ENCODE results near the gene EHD3.

Gene EHD3

GRCh38 chr2:31235504-31235902 is 1.6 kb downstream of the EHD3 start:
- in situ Hi-C loops (cut with MboI; ENCODE audit: low sequenced_read_pairs) = no loop called here

DNA sequence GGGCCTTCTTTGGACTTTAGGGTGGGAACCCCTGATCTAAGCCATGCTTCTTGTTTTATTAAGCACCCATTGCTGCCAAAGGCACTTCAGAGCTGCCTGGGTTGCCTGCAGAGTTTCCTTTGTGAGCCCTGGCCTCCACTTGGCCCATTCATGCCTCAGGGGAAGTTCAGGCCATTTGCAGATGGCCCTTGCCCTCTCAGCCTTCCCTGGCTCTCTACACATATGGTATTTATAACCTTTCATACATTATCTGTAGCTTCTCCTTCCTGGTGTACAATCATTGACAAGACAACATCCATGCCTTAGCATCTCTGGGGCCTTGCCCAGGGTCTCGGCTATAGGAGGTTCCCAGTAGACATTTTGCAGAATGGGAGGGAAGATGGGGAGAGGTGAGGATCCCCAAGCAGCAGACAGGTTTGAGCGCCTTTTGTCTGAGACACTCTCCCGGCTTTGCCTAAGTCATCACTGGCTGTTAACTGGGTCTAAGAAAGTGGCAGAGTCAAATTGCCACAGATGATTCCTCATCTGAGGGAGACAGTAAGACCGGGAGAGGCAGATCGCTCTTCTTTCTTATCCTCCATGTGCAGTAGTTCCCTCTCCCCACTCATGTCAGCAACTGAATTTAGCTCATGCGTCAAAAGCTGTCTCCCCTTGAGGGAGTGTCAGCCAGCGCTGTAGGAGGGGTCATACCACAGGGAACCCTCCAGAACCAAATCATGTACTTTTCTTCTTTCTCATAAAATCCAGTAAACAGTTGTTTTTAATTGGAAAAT is 2.7 kb downstream of the EHD3 start:
- in situ Hi-C loops (cut with MboI; ENCODE audit: low sequenced_read_pairs) = no loop called here

DNA sequence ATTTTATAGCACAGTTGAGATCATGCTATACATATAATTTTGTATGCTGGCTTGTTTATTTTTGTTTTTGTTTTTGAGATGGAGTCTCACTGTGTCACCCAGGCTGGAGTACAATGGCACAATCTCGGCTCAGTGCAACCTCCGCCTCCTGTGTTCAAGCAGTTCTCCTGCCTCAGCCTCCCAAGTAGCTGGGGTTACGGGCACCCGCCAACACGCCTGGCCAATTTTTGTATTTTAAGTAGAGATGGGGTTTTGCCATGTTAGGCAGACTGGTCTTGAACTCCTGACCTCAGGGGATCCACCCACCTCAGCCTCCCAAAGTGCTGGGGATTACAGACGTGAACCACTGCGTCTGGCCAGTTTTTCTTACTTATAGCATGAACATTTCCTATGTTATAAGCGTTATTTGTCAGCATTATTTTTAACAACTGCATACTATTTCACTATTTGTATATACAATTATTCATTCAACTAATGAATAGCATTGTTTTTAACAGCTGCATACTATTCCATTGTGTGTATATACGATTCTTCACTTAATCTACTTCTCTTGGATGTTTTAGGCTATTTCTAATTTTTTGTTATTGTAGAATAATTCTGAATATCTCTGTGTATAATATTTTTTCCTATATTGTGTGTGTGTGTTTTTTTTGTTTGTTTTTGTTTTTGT is 3.5 kb downstream of the EHD3 start:
- in situ Hi-C loops (cut with MboI; ENCODE audit: low sequenced_read_pairs) = no loop called here

DNA sequence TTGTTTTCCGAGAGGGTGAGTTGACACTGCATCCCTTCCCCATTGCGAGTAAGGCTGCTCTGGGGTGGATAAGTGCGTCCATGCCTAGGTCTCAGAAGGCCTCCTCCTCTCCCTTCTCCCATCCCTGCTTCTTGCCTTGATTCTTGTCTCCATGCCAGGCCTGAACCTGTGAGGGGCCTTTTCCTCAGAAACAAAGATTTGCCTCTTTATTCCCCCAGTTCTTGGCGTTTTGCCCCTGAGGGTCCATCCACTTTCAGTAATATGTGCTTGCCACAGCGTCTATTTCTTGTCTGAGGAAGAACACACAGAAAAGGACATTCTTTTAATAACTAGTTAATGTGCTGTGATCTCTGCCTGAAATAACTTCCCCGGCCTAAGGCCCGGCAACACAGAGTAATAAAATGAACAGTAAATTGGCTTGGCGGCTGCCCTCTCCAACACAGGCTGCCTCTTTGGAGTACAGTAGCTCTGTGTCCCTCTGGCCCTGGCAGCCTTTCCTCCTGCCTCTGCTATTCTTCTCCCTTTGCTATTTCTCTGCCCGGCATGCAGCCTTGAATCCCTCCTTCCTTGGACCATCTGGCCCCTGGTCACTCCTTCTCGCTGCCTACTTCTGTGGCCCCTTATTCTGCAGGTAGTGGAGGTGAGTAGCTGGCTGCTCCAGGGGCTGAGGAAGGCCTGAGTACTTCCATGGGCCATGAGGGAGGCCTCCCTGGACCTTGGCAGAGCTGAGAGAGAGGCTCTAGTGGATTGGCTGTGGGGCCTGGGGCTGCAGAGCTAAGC is 4.4 kb downstream of the EHD3 start:
- in situ Hi-C loops (cut with MboI; ENCODE audit: low sequenced_read_pairs) = no loop called here

DNA sequence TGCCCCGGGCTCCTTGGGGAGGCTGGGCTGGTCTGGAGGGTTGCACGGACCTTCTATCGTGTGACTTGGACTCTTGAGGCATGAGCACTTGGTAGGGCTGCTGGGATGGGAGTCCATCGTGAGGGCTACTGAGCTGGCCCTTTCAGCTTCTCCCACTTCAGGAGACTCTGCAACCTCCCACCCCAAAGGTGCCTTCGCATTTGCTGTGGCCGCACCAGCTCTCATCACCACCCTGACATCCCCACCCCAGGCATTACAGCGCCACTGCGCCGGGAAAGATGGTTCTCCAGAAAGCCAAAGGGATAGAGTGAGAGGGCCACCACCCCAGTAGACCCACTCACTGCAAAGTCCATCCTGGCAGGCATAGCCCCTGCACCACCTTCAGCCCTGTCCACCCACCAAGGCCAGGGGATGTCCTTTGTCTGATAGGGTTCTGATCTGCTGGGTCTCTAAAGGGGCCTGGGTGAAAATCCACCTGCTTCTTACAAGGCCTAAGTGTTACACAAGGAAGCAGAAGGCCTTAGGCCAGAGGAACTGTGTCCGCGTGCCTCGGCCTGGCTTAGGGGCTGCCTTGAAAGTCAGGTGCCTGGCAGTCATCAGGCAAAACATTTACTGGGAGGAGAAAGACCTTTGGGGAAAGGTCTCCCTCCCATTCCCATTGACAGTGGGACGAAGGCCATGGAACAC is 5.1 kb downstream of the EHD3 start:
- in situ Hi-C loops (cut with MboI; ENCODE audit: low sequenced_read_pairs) = no loop called here

DNA sequence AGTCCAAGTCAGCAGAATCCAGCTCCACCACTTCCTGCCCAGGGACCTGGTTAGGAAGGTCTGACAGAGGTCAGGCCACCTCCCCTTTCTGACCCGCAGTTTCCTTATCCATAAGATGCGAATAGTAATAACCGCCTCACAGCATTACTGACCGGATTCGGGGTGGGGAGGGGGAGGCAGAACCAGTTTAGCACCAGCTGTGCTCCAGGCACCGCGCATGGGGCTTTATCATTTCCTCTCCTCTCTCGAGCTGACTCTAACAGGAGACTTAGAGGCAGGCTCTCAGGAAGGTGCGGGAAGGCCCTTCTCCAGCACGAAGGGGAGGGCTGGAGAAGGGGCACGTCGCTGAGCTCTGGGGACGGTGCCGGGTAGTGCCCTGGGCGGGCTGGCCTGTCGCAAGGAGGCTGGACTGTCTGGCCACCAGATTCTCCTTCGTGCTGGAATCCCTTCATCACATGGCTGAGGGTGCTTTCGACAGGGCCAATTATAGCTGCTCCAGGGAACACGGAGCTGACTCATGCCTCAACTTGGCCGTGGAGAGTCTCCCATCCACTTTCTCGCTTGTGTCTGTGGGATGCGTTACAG is 5.7 kb downstream of the EHD3 start:
- in situ Hi-C loops (cut with MboI; ENCODE audit: low sequenced_read_pairs) = no loop called here

DNA sequence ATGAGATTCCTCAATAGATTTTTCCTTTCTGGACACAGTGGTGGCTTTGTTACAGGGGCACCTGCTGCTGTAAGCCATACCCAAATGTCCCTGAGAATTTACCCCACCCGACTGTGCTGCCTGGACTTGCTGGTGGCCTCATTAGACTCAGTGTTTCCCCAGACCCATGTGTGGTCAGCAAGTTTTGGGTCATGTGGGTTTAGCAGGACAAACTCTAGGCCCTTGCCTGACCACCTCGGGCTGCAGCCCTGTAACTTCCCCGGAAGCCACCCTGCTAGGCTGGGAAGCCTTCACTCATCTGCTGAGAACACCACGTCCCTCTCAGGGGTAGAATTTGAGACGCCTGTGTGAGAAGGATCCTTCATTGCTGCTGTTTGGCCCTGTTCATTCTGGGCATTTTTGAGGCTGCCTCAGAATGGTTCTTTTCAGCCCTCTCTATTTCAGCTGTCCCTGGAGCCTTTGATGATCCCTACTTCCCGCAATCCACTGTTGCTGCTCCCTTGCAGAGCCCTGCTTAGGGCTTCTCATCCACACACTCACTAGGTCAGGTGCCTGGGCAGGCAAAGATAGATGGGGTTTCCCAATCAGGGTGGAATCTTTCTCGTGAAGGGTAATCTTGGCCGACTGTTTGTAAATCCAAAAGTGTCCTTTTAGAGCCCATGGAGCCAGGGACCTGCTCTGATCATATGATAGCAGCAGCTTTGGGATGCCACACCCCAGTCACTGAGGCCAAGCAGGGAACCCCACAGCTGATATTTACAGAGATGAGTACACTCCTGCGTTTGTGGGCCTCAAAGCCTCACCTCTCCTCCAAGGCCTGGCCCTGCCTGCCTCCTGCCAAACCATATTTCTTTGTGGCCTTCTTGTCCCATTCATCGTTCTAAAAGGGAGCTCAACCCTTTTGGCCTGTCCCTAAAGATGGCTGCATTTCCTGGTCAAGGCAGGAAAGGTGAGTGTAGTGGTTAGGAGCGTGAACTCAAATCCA is 6.7 kb downstream of the EHD3 start:
- in situ Hi-C loops (cut with MboI; ENCODE audit: low sequenced_read_pairs) = no loop called here

DNA sequence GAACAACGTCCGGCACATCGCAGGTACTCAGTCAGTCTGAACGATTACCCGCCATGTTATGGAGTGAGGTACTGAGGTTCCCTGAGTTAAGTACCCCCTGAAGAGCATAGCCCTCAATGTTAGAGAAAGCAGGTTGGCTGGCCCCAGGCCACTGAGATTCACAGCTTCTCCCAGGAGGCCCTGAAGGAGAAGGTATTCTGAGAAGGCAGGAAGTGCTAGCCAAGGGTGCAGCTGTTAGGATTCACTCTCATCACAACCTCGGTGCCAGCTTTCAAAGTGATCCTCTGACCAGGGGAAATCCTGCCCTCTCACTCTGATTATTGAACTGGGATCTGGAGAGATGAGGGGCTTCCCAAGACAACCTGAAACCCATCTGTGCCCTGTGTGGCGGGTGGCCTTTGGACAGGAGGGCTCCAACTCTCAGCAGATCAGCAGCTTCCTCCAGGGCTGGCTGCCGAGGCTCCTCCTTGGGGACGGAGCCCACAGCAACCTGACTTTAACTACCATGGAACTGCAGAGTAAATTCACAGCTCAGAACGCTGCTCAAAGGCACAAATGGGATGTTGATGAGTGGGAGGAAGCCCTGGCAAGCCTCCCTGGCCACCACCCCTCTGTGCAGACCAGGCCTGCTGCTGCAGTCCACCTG is 7.8 kb downstream of the EHD3 start:
- in situ Hi-C loops (cut with MboI; ENCODE audit: low sequenced_read_pairs) = no loop called here

GRCh38 chr2:31243053-31243452 is 9.1 kb downstream of the EHD3 start:
- in situ Hi-C loops (cut with MboI; ENCODE audit: low sequenced_read_pairs) = no loop called here

DNA sequence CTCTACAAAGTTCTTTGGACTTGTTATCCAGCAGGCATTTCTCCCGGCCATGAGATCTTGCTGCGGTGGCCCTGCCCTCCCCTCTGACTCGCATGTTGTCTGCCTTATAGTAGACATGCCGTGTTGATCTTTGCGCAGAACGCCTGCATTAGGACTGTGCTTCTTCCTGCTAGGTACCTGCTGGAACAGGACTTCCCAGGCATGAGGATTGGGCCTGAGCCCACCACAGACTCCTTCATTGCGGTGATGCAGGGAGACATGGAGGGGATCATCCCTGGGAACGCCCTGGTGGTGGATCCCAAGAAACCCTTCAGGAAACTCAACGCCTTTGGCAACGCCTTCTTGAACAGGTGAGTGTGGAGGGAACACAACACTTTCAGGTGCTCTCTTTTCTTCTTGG is 10.1 kb downstream of the EHD3 start:
- in situ Hi-C loops (cut with MboI; ENCODE audit: low sequenced_read_pairs) = no loop called here

GRCh38 chr2:31246184-31246852 is 12.4 kb downstream of the EHD3 start:
- in situ Hi-C loops (cut with MboI; ENCODE audit: low sequenced_read_pairs) = no loop called here

DNA sequence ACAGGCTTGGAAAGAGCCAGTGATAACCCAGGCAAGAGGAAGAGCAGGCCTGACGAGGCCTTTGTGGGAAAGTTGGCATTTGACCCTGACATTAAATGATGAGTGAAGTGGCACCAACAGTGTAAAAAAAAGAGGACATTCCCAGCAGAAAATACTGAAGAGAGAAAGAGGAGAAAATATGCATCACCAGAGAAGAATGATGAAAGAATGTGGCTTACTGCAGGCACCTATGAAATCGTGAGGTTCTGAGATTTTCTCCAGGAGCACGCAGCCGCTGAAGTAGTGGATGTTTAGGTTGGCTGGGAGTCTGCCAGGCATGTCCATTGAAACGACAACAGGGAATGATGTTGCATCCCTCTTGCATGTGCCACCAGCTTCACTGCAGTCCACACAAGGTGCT is 13.8 kb downstream of the EHD3 start:
- in situ Hi-C loops (cut with MboI; ENCODE audit: low sequenced_read_pairs) = no loop called here

GRCh38 chr2:31248139-31248538 is 14.2 kb downstream of the EHD3 start:
- in situ Hi-C loops (cut with MboI; ENCODE audit: low sequenced_read_pairs) = no loop called here

GRCh38 chr2:31249009-31249690 is 15.2 kb downstream of the EHD3 start:
- in situ Hi-C loops (cut with MboI; ENCODE audit: low sequenced_read_pairs) = no loop called here

GRCh38 chr2:31251018-31251417 is 17.1 kb downstream of the EHD3 start:
- in situ Hi-C loops (cut with MboI; ENCODE audit: low sequenced_read_pairs) = no loop called here

- in situ Hi-C loops (cut with MboI; ENCODE audit: low sequenced_read_pairs) = no loop called here
These were observed 17.9 kb downstream of the EHD3 start for GRCh38 chr2:31251851-31252250.

DNA sequence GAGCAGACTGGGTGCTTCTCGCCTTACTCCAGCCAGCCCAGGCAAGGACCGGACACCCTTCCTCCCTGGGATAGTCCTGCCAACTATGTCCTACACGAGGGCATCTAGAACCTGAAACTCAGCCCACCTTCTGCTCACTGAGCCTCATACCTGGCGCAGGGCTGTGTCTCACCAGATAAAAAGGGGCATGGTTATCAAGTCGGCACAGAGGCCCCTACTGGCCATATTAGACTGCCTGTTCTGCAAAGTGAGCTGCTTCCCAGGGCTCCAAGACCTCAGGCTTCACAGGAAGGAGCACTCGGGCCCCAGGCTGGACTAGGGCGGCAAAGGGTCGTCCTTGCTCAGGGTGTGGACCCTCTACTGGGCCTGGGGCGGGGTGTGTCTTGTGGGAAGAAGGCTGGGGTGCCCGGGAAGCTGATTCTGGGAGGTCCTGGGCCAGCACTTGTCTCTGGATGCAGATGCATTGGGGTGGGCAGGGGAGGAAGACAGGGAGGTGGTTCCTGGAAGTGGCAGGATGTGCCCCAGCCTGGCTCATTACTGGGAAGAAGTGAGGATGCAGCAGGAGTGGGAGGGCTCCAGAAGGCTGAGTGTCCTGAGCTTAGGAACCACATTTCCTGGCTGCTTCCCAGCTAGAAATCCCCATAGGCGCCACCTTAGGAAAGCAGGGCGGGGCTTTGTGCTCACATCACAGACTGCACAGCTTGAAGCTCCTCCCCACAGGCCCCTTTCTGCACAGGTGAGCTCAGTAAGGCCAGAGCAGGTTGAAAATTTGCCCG is 19.6 kb downstream of the EHD3 start:
- in situ Hi-C loops (cut with MboI; ENCODE audit: low sequenced_read_pairs) = no loop called here

All from hTERT RPE-1 (cell line).